GM23338 (cell line): Measurements from ENCODE around the gene HDAC11. TPM values are rescaled to one million over a fixed set of nuclear protein-coding genes. Genes with fewer than 3 reads are reported as not detected.

Experiments used
- ATAC-seq: fragments of 200-7000 bp; cut with Tn5 transposase; 3 replicates; pipeline ENCODE4 v1.9.1; 2020
- DNase-seq: peaks from one replicate; pipeline ENCODE4 v3.0.0-alpha.2; 2015; ENCODE audit warnings: low spot score
- H2AFZ ChIP-seq: fragments of 200-600 bp; sonication (generic); 2 replicates; pipeline ENCODE4 v1.8.0; 2016; ENCODE audit warnings: antibody characterized with exemption, mild to moderate bottlenecking, moderate library complexity
- H3F3A ChIP-seq: fragments of 200-600 bp; sonication (generic); replicated peaks from 2 replicates; pipeline ENCODE4 v1.8.0; 2017; ENCODE audit warnings: antibody characterized with exemption, mixed run types, low read depth
- H3K27ac ChIP-seq: fragments of 200-600 bp; sonication (generic); 2 replicates; pipeline ENCODE4 v1.6.1; 2016; ENCODE audit warnings: low read depth
- H3K27me3 ChIP-seq: fragments of 200-600 bp; sonication (generic); 2 replicates; pipeline ENCODE4 v1.8.0; 2016; ENCODE audit warnings: mild to moderate bottlenecking, mixed run types, moderate library complexity; ENCODE audit not compliant: insufficient read depth
- H3K36me3 ChIP-seq: fragments of 200-600 bp; sonication (generic); 2 replicates; pipeline ENCODE4 v1.8.0; 2016; ENCODE audit warnings: mild to moderate bottlenecking; ENCODE audit not compliant: insufficient read depth
- H3K4me1 ChIP-seq: fragments of 200-600 bp; sonication (generic); 2 replicates; pipeline ENCODE4 v1.8.0; 2016; ENCODE audit warnings: mild to moderate bottlenecking, moderate library complexity; ENCODE audit not compliant: insufficient read depth
- H3K4me2 ChIP-seq: fragments of 200-600 bp; sonication (generic); 2 replicates; pipeline ENCODE4 v1.7.1; 2017; ENCODE audit warnings: mixed run types
- H3K4me3 ChIP-seq: fragments of 200-600 bp; sonication (generic); 2 replicates; pipeline ENCODE4 v1.6.1; 2016; ENCODE audit warnings: mixed run types
- H3K79me2 ChIP-seq: fragments of 200-600 bp; sonication (generic); replicated peaks from 2 replicates; pipeline ENCODE4 v1.8.0; 2017; ENCODE audit warnings: mild to moderate bottlenecking; ENCODE audit not compliant: insufficient read depth
- H3K9me2 ChIP-seq: fragments of 200-600 bp; sonication (generic); 2 replicates; pipeline ENCODE4 v1.8.0; 2017; ENCODE audit not compliant: insufficient read depth
- H4K20me1 ChIP-seq: fragments of 200-600 bp; sonication (generic); replicated peaks from 2 replicates; pipeline ENCODE4 v1.8.0; 2017; ENCODE audit warnings: mild to moderate bottlenecking; ENCODE audit not compliant: insufficient read depth
- H3K27ac Mint-ChIP-seq: 2 replicates; pipeline ENCODE4 v1.8.0; 2020; ENCODE audit warnings: inconsistent platforms, mild to moderate bottlenecking, moderate library complexity, mixed read lengths
- H3K27me3 Mint-ChIP-seq: 3 replicates; pipeline ENCODE4 v1.8.0; 2022; ENCODE audit warnings: low read depth, mild to moderate bottlenecking, moderate library complexity, mixed read lengths, inconsistent platforms; ENCODE audit not compliant: insufficient read depth, poor library complexity
- H3K36me3 Mint-ChIP-seq: 3 replicates; pipeline ENCODE4 v1.8.0; 2021; ENCODE audit warnings: low read depth, mild to moderate bottlenecking, inconsistent platforms, moderate library complexity, mixed read lengths
- H3K4me1 Mint-ChIP-seq: 3 replicates; pipeline ENCODE4 v1.8.0; 2020; ENCODE audit warnings: mild to moderate bottlenecking, inconsistent platforms, mixed read lengths
- H3K4me3 Mint-ChIP-seq: 3 replicates; pipeline ENCODE4 v1.8.0; 2021; ENCODE audit warnings: moderate library complexity, mild to moderate bottlenecking, inconsistent platforms, mixed read lengths
- H3K9me3 Mint-ChIP-seq: 3 replicates; pipeline ENCODE4 v1.8.0; 2020; ENCODE audit warnings: moderate library complexity, mild to moderate bottlenecking, inconsistent platforms, mixed read lengths
- CREB1 ChIP-seq: fragments of 250-450 bp; sonication (Bioruptor Pico); IDR thresholded peaks from 2 replicates; pipeline ENCODE4 v1.5.0; 2020; ENCODE audit warnings: low read depth, mild to moderate bottlenecking, moderate library complexity
- EZH2 ChIP-seq: fragments of 200-600 bp; sonication (generic); IDR thresholded peaks from one replicate; pipeline ENCODE4 v1.8.0; 2017; ENCODE audit warnings: antibody characterized with exemption, mild to moderate bottlenecking, low read depth; ENCODE audit not compliant: unreplicated experiment
- EZH2phosphoT487 ChIP-seq: fragments of 200-600 bp; sonication (generic); IDR thresholded peaks from one replicate; pipeline ENCODE4 v1.8.1; 2018; ENCODE audit warnings: antibody characterized with exemption; ENCODE audit not compliant: unreplicated experiment
- JUNB ChIP-seq: IDR thresholded peaks from one replicate; pipeline ENCODE4 v1.6.1; 2016; ENCODE audit warnings: antibody characterized with exemption; ENCODE audit not compliant: unreplicated experiment
- NANOG ChIP-seq: IDR thresholded peaks from 2 replicates; pipeline ENCODE4 v1.6.1; 2016; ENCODE audit warnings: antibody characterized with exemption, borderline replicate concordance
- POLR2AphosphoS5 ChIP-seq: IDR thresholded peaks from 2 replicates; pipeline ENCODE4 v1.6.1; 2016; ENCODE audit warnings: antibody characterized with exemption, low read depth
- STAT1 ChIP-seq: IDR thresholded peaks from one replicate; pipeline ENCODE4 v1.6.1; 2016; ENCODE audit warnings: antibody characterized with exemption; ENCODE audit not compliant: unreplicated experiment
- ZNF114 ChIP-seq: fragments of 250-450 bp; sonication (Bioruptor Pico); IDR thresholded peaks from 2 replicates; pipeline ENCODE4 v1.5.0; 2020; ENCODE audit warnings: mild to moderate bottlenecking, moderate library complexity
- ZNF331 ChIP-seq: fragments of 250-450 bp; sonication (Bioruptor Pico); IDR thresholded peaks from 2 replicates; pipeline ENCODE4 v1.5.0; 2020; ENCODE audit warnings: low read depth, mild to moderate bottlenecking, moderate library complexity
- polyA plus RNA-seq: library from polyadenylated mRNA; unstranded; fragments of >200 nt; fragmentation: Nextera tagmentation; extraction: Ambion mirVana; gene quantifications from 2 replicates; pipeline ENCODE4 v1.2.1, GENCODE V29; 2016
- total RNA-seq: library from RNA; depleted of rRNA; stranded (reverse); fragments of >200 nt; shearing (Covaris generic); gene quantifications from 2 replicates; pipeline ENCODE4 v1.2.3, GENCODE V29; 2014
- TF ChIP-seq, protein P1 (sequence below): IDR thresholded peaks from one replicate; pipeline ENCODE4 v1.6.1; 2018; ENCODE audit warnings: antibody characterized with exemption; ENCODE audit not compliant: unreplicated experiment
- TF ChIP-seq, protein P2 (sequence below), 2 experiments: fragments of 200-600 bp in 1 of 2; sonication (generic) in 1 of 2; conservative IDR thresholded peaks; 2 replicates each; pipeline versions ENCODE4 v1.5.1 to v1.6.1; 2016 to 2017; ENCODE audit warnings: antibody characterized with exemption in 2 of 2, low read depth in 2 of 2, mild to moderate bottlenecking in 2 of 2, moderate library complexity in 1 of 2
- TF ChIP-seq, protein P3 (sequence below): IDR thresholded peaks from 2 replicates; pipeline ENCODE4 v1.6.1; 2016; ENCODE audit warnings: antibody characterized with exemption
- TF ChIP-seq, protein P4 (sequence below): fragments of 250-450 bp; sonication (Bioruptor Pico); IDR thresholded peaks from 2 replicates; pipeline ENCODE4 v1.5.0; 2020; ENCODE audit warnings: mild to moderate bottlenecking, moderate library complexity

HDAC11 gene
- total and polyA plus RNA-seq, 2 experiments from 2014 or later, result 5.4 to 15.8 TPM

DNA sequence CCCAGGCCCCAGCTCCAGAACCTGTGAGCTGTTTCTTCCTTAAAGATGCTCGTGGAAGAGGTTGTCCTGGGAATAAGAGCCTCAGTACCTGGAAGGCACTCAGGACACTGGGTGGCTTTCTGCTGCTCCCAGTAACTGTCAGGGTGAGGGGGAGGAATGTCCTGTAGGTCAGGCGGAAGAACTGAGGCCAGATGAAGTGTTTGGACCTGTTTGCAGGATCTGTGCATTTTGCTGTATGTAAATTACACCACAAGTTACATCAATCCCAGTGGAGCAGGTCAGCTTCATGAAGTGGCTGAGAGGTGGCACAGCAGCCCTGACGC is 27.1 kb downstream of the HDAC11 start:
- Histone ChIP-seq H3K4me3 (no peak overlapping the region), H4K20me1 (no peaks in the 10 kb centered on the region), H3K27me3 (no peaks in the 10 kb centered on the region), H3K4me2 (no peak overlapping the region), H3K4me1 (no peaks in the 10 kb centered on the region), H3K9me2 (no peaks in the 10 kb centered on the region), H3K27ac (no peak overlapping the region), H3K36me3 (no peaks in the 10 kb centered on the region), H3K79me2 (no peaks in the 10 kb centered on the region), H3F3A (no peaks in the 10 kb centered on the region), H2AFZ (no peak overlapping the region)
- H3K4me1 Mint-ChIP-seq, result peaks cover 6% of the 10 kb centered on the region; the same call in 2 of the 3 replicates
- DNase-seq (no peak), ATAC-seq (no peak)
- no peaks in the 10 kb centered on the region for H3K36me3 Mint-ChIP-seq
- no peak for TF ChIP-seq ZNF331 (CRISPR knock-in tag)
- TF ChIP-seq, protein P1, sequence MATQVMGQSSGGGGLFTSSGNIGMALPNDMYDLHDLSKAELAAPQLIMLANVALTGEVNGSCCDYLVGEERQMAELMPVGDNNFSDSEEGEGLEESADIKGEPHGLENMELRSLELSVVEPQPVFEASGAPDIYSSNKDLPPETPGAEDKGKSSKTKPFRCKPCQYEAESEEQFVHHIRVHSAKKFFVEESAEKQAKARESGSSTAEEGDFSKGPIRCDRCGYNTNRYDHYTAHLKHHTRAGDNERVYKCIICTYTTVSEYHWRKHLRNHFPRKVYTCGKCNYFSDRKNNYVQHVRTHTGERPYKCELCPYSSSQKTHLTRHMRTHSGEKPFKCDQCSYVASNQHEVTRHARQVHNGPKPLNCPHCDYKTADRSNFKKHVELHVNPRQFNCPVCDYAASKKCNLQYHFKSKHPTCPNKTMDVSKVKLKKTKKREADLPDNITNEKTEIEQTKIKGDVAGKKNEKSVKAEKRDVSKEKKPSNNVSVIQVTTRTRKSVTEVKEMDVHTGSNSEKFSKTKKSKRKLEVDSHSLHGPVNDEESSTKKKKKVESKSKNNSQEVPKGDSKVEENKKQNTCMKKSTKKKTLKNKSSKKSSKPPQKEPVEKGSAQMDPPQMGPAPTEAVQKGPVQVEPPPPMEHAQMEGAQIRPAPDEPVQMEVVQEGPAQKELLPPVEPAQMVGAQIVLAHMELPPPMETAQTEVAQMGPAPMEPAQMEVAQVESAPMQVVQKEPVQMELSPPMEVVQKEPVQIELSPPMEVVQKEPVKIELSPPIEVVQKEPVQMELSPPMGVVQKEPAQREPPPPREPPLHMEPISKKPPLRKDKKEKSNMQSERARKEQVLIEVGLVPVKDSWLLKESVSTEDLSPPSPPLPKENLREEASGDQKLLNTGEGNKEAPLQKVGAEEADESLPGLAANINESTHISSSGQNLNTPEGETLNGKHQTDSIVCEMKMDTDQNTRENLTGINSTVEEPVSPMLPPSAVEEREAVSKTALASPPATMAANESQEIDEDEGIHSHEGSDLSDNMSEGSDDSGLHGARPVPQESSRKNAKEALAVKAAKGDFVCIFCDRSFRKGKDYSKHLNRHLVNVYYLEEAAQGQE, result no peak
- TF ChIP-seq EZH2phosphoT487, result no peak
- no peak for TF ChIP-seq JUNB
- TF ChIP-seq, protein P2, sequence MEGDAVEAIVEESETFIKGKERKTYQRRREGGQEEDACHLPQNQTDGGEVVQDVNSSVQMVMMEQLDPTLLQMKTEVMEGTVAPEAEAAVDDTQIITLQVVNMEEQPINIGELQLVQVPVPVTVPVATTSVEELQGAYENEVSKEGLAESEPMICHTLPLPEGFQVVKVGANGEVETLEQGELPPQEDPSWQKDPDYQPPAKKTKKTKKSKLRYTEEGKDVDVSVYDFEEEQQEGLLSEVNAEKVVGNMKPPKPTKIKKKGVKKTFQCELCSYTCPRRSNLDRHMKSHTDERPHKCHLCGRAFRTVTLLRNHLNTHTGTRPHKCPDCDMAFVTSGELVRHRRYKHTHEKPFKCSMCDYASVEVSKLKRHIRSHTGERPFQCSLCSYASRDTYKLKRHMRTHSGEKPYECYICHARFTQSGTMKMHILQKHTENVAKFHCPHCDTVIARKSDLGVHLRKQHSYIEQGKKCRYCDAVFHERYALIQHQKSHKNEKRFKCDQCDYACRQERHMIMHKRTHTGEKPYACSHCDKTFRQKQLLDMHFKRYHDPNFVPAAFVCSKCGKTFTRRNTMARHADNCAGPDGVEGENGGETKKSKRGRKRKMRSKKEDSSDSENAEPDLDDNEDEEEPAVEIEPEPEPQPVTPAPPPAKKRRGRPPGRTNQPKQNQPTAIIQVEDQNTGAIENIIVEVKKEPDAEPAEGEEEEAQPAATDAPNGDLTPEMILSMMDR (conservative IDR thresholded peaks at IDR 0.05; ENCODE audit: low read depth in 2 of 2), result no peak
- no peak for TF ChIP-seq STAT1
- TF ChIP-seq CREB1 (CRISPR knock-in tag), result no peak
- no peak for TF ChIP-seq POLR2AphosphoS5
- TF ChIP-seq, protein P3, sequence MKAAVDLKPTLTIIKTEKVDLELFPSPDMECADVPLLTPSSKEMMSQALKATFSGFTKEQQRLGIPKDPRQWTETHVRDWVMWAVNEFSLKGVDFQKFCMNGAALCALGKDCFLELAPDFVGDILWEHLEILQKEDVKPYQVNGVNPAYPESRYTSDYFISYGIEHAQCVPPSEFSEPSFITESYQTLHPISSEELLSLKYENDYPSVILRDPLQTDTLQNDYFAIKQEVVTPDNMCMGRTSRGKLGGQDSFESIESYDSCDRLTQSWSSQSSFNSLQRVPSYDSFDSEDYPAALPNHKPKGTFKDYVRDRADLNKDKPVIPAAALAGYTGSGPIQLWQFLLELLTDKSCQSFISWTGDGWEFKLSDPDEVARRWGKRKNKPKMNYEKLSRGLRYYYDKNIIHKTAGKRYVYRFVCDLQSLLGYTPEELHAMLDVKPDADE, result no peak
- TF ChIP-seq NANOG, result no peak
- no peak for TF ChIP-seq ZNF114
- TF ChIP-seq EZH2, result no peak
- TF ChIP-seq, protein P4, sequence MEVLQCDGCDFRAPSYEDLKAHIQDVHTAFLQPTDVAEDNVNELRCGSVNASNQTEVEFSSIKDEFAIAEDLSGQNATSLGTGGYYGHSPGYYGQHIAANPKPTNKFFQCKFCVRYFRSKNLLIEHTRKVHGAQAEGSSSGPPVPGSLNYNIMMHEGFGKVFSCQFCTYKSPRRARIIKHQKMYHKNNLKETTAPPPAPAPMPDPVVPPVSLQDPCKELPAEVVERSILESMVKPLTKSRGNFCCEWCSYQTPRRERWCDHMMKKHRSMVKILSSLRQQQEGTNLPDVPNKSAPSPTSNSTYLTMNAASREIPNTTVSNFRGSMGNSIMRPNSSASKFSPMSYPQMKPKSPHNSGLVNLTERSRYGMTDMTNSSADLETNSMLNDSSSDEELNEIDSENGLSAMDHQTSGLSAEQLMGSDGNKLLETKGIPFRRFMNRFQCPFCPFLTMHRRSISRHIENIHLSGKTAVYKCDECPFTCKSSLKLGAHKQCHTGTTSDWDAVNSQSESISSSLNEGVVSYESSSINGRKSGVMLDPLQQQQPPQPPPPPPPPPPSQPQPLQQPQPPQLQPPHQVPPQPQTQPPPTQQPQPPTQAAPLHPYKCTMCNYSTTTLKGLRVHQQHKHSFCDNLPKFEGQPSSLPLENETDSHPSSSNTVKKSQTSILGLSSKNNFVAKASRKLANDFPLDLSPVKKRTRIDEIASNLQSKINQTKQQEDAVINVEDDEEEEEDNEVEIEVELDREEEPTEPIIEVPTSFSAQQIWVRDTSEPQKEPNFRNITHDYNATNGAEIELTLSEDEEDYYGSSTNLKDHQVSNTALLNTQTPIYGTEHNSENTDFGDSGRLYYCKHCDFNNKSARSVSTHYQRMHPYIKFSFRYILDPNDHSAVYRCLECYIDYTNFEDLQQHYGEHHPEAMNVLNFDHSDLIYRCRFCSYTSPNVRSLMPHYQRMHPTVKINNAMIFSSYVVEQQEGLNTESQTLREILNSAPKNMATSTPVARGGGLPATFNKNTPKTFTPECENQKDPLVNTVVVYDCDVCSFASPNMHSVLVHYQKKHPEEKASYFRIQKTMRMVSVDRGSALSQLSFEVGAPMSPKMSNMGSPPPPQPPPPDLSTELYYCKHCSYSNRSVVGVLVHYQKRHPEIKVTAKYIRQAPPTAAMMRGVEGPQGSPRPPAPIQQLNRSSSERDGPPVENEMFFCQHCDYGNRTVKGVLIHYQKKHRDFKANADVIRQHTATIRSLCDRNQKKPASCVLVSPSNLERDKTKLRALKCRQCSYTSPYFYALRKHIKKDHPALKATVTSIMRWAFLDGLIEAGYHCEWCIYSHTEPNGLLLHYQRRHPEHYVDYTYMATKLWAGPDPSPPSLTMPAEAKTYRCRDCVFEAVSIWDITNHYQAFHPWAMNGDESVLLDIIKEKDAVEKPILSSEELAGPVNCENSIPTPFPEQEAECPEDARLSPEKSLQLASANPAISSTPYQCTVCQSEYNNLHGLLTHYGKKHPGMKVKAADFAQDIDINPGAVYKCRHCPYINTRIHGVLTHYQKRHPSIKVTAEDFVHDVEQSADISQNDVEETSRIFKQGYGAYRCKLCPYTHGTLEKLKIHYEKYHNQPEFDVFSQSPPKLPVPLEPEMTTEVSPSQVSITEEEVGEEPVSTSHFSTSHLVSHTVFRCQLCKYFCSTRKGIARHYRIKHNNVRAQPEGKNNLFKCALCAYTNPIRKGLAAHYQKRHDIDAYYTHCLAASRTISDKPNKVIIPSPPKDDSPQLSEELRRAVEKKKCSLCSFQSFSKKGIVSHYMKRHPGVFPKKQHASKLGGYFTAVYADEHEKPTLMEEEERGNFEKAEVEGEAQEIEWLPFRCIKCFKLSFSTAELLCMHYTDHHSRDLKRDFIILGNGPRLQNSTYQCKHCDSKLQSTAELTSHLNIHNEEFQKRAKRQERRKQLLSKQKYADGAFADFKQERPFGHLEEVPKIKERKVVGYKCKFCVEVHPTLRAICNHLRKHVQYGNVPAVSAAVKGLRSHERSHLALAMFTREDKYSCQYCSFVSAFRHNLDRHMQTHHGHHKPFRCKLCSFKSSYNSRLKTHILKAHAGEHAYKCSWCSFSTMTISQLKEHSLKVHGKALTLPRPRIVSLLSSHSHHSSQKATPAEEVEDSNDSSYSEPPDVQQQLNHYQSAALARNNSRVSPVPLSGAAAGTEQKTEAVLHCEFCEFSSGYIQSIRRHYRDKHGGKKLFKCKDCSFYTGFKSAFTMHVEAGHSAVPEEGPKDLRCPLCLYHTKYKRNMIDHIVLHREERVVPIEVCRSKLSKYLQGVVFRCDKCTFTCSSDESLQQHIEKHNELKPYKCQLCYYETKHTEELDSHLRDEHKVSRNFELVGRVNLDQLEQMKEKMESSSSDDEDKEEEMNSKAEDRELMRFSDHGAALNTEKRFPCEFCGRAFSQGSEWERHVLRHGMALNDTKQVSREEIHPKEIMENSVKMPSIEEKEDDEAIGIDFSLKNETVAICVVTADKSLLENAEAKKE (CRISPR knock-in tag), result no peak
- peaks cover 4% of the 10 kb centered on the region for H3K27me3 Mint-ChIP-seq
- H3K4me3 Mint-ChIP-seq, result no peak overlapping the region
- H3K9me3 Mint-ChIP-seq, result no peaks in the 10 kb centered on the region
- H3K27ac Mint-ChIP-seq, result no peak overlapping the region
